HEK293 (cell line): ENCODE measurements around the gene CBFA2T2.

Experiments used
- CTCF ChIP-seq: fragments of 450-650 bp; formaldehyde crosslinking; IDR thresholded peaks from 2 replicates; pipeline ENCODE4 v1.5.1; 2016; ENCODE audit warnings: missing biosample characterization, missing genetic modification characterization
- GLI4 ChIP-seq: fragments of 450-650 bp; formaldehyde crosslinking; IDR thresholded peaks from 2 replicates; pipeline ENCODE4 v1.5.1; 2016; ENCODE audit warnings: missing biosample characterization, missing genetic modification characterization
- KLF7 ChIP-seq: fragments of 450-650 bp; formaldehyde crosslinking; IDR thresholded peaks from 2 replicates; pipeline ENCODE4 v1.5.1; 2016; ENCODE audit warnings: missing biosample characterization, missing genetic modification characterization, borderline replicate concordance
- SP2 ChIP-seq: fragments of 450-650 bp; formaldehyde crosslinking; IDR thresholded peaks from 2 replicates; pipeline ENCODE4 v1.5.1; 2016; ENCODE audit warnings: missing biosample characterization, missing genetic modification characterization
- TCF7L2 ChIP-seq: IDR thresholded peaks from 2 replicates; pipeline ENCODE4 v1.6.1; 2011; ENCODE audit warnings: low read depth, mild to moderate bottlenecking, inconsistent platforms, low read length, moderate library complexity, borderline replicate concordance
- ZNF175 ChIP-seq: fragments of 450-650 bp; formaldehyde crosslinking; IDR thresholded peaks from 2 replicates; pipeline ENCODE4 v1.5.1; 2016; ENCODE audit warnings: missing biosample characterization, missing genetic modification characterization
- ZNF302 ChIP-seq: fragments of 450-650 bp; formaldehyde crosslinking; IDR thresholded peaks from 2 replicates; pipeline ENCODE4 v1.5.1; 2016; ENCODE audit warnings: missing biosample characterization, missing genetic modification characterization, low read depth
- ZNF350 ChIP-seq: fragments of 450-650 bp; formaldehyde crosslinking; IDR thresholded peaks from 2 replicates; pipeline ENCODE4 v1.5.0; 2017; ENCODE audit warnings: missing biosample characterization, mild to moderate bottlenecking, missing genetic modification characterization
- ZNF549 ChIP-seq: fragments of 450-650 bp; IDR thresholded peaks from 2 replicates; pipeline ENCODE4 v1.5.1; 2018; ENCODE audit warnings: missing biosample characterization, missing genetic modification characterization, mild to moderate bottlenecking, inconsistent platforms, moderate library complexity
- ZNF624 ChIP-seq: fragments of 450-650 bp; formaldehyde crosslinking; IDR thresholded peaks from 2 replicates; pipeline ENCODE4 v1.5.1; 2017; ENCODE audit warnings: missing biosample characterization, missing genetic modification characterization
- ZNF654 ChIP-seq: fragments of 450-650 bp; formaldehyde crosslinking; IDR thresholded peaks from 2 replicates; pipeline ENCODE4 v1.5.1; 2016; ENCODE audit warnings: low read depth, missing biosample characterization, missing genetic modification characterization
- ZNF660 ChIP-seq: fragments of 450-650 bp; IDR thresholded peaks from 2 replicates; pipeline ENCODE4 v1.5.1; 2018; ENCODE audit warnings: missing biosample characterization, mild to moderate bottlenecking, missing genetic modification characterization
- ZNF747 ChIP-seq: fragments of 450-650 bp; formaldehyde crosslinking; IDR thresholded peaks from 2 replicates; pipeline ENCODE4 v1.5.1; 2016; ENCODE audit warnings: missing biosample characterization, missing genetic modification characterization

GRCh38 chr20:33653218-33653899 lies 163.5 kb downstream of the CBFA2T2 start:
- TF ChIP-seq ZNF654 (tag by site-specific recombination) (peak; percentile 90), ZNF302 (tag by site-specific recombination) (no peak), ZNF660 (0 out of 2 replicates have a peak, but pooled peaks have one; percentile 20), KLF7 (tag by site-specific recombination) (no peak), ZNF175 (tag by site-specific recombination) (no peak), CTCF (peak; percentile 93), ZNF549 (tag by site-specific recombination) (no peak), TCF7L2 (no peak), ZNF747 (tag by site-specific recombination) (no peak), SP2 (tag by site-specific recombination) (no peak), ZNF624 (tag by site-specific recombination) (no peak), ZNF350 (tag by site-specific recombination) (no peak), GLI4 (tag by site-specific recombination) (no peak)
